ENCODE data around the gene LMF1.
"Not testable (repeated sequence)": the region's sequence is repeated elsewhere in the genome, so short reads cannot be mapped to it uniquely, and the experiment has no call there.

The LMF1 gene

DNA sequence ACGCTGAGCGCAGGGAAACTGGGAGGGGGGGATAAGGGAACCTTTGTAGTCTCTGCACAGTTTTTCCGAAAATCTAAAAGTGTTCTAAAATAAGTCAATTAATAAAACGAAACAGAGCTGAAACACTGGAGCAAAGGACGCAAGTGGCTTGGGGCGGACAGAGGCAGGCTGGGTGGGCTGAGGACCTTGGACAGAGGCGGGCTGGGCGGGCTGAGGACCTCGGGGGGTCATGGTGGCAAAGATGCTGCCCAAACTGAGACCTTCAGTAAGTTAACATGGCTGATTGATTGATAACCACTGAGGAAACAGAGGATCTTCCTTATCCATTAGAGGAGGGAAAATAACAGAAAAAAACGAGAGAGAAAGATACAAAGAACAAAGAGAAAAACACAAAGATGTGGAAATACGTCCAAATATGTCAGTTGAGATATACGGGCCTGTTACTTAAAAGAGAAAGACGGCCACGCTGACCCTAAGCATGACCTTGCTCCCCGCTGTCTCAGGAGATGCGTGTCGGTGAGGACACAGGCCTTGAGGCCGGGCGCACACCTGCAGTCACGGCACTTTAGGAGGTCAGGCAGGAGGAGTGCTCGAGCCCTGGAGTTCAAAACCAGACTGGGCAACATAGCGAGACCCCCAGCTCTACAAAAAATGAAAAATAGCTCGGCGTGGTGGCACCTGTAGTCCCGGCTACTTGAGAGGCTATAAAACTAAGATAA, 94.1 kb downstream of the LMF1 start:
- no peak for DNase-seq

DNA sequence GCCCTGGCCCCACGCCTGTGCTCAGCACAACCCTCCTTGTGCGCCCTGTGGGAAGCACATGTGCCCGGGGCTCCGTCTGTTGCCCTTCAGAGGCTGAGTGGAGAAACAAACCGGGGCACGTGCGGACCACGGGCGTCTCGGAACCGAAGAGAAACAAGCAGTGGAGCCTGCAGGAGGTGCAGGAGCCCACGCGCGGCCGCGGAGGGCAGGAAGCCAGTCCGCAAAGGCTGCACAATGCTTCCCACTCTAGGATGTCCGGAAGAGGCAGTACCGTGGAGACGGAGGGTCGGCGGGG, 94.8 kb downstream of the LMF1 start:
- DNase-seq = no peak

DNA sequence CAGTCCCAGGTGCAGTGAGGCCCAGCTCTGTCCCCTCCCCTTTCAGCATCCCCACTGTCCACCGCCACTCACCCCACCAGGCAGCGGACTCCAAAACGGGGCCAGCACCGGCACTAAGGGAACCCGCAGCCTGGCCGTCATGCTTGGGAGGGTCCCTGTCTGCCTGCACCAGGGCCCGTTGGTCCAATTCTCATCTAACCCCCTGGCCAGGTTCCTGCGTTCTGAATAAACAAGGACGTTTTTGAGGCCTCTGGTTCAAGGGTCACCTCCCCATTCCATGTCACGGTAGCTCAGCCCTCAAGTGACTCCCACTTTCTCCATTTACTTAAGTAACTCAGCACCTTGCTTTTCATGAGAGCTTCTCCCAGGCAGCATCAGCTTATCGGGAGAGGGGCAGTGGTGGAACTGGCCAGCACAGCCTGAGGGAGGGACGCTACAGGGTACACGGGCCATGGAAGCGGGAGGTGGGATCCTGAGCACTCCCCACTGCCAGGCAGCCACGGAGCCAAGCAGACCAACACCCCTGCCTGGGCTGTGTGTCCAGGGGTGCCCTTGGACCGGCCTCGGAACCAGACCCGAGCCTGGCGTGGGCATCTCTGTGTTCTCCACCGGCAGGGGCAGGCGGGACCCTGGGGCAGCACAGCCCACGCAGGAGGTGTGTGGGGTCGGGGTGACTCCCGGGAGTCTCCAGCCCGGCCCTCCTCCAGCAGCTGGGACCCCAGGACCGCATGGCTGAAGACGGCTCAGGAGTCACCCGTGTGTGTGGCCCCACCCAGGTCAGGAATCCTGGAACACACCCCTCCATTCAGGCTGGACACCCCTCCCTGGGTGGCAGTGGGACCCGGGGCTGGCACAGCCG, 95.4 kb downstream of the LMF1 start:
- no peak for DNase-seq

DNA sequence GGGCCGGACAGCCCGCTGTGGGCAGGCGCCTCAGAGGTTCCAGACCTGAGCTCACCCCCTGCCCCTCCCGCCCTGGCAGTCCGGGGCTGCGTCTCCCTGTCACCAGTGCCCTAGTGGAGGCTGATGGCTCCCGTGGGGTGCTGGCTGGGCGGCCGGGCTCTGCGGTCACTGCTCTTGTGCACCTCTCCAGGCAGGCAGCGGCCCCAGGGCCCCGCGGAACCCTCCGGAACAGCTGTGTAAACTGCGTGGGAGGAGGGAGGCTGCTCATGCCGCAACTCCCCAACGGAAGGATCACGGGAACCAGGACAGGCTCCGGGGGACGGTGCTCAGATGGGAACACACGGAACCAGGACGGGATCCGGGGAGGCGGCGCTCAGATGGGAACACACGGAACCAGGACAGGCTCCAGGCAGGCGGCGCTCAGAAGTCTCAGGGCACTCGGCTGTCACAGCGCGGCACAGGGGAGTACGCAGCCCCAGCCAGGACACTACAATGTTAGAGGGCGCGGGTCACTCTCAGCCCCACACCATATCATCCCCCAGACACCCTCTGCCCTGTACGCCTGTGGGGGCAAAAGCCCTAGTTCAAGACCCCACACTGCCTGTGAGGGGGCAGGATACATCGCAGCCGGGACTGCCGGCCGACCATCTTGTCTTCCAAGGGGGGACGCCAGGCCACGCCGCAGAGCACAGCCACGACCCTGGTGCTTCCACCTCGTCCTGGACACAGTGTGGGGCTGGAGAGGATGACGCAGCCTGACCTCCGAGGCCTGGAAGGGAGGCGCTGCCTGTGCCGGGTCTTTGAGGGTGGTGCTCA, 96.2 kb downstream of the LMF1 start:
- DNase-seq = no peak

DNA sequence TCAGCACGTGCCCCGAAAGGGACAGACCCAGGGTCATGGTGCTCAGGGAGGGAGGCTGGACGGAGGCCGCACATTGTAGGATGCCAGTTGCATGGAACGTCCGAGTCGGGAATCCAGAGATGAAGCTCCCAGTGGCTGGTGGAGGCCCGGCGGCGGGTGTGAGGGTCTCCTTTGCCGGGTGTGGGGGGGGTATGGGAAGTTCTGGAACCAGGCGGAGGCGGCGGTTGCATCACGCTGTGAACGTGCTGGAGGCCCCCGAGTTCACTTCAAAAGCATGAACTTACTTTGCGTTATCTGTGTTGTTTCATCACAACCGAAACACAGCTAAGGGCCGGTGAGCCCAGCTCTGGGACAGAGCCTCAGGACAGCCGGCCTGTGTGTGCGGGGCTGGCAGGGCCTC, 96.9 kb downstream of the LMF1 start:
- no peak for DNase-seq

DNA sequence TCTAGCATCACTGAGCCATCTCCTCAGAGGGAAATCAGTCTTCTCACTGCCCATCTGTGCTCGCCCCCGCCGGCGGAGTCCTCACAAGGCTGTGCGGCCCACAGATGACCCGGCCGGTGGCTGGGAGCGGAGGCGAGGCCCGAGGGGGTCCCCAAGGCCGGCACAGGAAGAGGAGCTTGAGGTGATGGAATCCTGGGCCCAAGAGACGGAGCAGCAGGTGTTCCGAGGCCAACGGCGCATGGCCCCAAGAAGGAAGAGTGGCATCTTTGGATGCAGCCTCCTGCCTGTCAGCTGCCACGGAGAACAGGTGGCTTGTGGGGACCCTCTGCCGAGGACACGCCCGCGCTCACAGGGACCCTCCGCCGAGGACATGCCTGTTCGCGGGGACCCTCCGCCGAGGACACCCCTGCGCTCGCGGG, 97.5 kb downstream of the LMF1 start:
- no peak for DNase-seq

DNA sequence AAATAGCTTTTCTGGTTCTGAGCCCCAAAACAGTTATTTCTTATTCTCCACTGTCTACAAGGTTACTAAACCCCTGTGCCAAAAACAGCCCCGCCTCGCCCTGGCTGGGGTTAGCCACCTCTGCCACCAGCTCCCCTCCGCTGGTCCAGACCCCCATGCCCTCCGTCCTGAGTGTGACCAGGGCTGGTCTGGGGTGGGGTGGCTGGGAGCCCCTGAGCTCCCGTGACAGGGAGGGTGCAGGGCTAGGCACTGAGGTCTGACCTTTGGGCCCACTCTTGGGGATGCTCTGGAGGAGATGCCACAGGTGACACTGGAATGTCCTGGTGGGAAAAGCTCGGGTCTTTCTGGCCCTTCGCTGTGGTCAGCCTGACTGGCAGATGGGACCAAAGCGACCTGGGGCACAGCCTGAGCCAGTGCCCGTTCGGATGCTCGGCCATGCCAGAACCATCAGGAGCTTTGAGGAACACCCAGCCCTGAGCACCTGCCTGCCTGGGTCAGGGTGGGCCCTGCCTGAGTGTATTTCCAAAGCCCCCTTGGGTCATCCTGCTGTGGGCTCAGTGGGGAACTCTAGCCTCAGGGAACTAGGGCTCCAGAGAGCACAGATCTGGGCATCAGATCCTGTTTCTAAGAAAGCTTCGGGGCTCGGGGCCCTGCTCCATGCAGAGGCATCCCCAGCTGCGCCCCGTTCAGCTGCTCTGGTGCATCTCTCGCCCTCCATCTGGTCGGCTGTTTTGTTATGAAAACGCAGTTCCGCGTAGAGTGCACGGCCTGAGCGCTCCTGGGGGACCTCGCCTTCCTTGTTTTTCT, 98.1 kb downstream of the LMF1 start:
- DNase-seq = no peak

DNA sequence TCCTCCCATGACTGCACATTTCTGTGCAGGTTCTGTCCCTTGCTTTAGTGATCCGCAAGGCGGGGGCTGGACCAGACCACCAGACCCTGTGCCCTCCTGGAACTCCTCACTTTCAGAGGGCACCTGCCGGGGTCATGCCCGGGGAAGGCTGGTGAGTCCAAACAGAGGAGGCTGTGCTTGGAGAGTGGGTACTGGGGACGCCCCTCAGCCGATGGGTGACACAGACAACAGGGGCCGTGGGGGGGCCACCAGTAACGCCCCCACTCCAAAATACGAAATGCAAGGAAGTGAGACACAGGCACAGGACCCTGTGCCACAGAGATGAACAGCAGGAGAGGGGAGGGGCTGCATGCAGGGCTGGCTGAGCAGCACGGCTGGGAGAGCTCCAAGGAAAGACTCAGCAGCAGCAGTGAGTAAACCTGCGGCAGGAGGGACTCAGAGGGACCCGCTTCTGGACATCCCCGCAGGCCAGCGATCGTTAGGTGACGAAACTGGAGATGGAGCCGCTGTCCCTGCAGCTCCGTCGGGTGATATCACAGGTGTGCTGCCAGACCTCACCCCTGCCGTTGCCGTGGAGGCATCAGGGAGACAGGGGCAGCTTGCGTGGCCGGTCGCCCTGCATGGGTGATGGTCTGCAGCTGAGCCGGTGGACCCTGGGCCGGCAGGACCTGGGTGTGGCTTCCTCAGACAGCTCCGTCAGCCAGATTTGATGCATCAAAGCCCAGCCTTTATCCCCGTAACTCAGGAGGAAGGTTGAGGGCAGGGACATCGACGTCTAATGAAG, 99.0 kb downstream of the LMF1 start:
- DNase-seq = no peak

DNA sequence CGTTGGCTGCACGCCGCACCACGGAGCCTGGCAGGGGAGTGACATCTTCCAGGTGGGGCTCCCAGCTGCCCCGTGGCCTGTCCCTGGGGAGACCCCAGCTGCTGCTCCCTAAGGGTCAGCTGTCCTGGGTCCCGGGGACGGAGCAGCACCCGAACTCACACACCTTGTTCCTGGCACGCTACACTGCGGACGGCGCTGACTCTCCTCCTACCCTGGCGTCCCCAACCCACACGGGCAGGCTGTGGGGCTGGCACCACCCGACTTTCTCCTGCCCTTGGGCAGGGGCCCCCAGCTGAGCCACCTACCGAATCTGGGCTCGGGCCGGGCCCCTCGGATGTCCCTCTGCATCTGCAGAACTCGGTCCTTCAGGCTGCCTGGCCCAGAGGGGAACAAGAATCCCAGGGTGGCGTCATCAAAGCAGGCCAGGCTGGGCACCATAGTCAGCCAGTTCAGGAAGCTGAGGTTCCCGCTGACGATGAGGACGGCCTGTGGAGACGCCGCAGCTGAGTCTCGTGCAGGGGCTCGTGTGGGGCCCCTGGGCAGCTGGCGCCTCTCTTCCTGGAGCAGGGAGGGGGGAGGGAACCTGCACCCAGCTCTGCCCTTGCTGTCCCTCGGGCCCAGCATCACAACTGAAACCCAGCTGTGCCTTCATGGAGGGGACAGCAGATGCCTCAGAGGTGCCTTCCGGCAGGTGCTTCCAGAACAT, 99.8 kb downstream of the LMF1 start:
- DNase-seq = no peak

DNA sequence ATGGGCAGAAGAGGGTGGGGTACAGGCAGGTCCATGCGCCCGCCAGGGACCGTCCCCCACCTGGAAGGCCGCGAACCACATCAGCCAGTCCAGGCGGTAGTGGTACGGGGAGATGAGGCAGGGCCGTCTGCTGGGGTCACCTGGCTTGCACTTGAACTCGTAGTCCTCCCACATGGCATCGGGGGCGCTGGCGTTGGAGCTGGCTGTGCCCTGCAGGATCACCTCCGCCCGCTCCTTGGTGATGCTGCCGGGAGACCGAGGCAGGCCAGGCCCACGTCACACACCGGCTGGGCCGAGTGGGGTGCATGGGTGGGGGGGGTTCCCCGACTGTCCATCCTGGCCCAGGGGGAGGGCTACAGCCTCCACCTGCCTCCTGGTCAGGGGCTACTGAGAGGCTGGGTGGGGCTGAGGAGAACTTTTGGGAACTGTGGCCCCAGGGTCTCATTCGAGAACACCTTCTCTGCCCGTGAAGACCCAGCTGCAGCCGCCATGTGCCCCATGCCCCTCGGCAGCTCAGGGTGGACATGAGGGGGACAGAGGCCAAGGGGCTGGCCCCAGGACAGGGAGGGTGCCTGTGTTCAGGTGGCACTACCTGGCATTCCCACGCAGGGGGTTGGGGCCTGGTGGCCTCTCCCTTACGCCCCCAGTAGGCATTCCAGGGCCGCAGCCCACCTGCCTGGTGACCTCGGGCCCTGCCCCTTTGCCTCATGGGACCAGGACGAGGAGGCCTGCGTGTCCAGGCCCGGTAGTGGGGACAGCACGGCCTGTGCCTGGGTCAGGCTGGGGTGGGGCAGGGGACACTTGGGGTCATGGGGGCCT, 100.8 kb downstream of the LMF1 start:
- DNase-seq = no peak

DNA sequence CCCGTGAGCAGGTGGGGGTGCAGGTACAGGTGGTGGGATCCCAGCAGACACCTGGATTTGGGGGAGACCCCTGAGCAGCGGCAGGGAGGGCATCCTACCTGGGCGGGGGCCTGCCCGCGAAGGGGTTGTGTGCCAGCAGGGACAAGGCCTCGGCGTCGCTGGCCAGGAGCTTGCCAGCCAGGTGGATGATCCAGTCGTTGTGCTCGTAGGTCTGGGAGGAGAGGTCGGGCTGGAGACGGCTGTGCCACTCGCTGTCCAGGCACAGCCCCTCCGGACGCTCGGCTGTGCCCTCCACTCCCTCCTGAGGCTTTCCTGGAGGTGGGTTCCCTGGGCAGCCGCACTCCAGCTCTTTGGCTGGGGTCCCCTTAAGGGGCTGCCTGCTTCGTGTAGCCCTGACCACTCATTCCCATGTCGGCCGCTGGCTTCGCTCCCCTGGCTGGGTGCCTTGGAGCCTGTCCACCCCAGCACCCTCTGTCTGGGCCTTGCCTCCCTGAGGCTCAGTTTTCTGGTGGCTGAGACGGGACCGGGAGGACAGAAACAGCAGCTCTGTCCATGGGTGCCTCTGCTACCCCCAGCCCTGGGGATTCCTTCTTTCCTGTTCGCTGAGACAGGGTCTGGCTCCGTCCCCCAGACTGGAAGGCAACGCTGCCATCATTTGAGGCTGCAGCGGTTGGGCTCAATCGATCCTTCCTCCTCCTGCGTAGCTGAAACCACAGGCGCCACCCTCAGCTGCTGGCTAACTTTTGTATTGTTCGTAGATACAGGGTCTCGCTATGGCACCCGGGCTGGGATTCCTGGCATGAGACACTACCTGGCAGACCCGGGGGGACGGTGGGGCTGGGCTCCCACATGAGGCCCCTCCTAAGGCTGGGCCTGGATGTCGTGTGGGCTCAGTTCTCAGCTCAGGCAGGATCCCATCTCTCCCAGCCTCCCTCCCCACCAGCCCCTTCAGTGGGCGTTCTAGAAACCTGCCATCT, 101.7 kb downstream of the LMF1 start:
- DNase-seq = no peak

DNA sequence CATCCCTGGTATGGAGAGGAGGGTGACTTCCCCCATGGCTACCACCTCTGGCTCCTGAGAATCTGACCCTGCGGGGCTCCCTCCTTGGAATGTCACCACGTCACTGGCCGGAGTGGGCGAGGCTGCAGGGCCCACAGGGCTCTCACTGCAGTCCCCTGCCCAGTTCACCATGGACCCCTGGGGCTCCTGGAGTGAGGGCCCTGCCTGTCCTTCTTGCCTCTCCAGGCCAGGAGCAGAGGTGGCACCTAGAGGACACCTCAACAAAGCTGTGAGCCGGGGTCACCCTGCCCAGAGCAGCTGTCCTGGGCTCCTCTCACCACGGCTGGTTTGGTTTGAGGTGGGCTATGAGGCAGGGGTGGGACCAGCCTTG, 102.4 kb downstream of the LMF1 start:
- no peak for DNase-seq

DNA sequence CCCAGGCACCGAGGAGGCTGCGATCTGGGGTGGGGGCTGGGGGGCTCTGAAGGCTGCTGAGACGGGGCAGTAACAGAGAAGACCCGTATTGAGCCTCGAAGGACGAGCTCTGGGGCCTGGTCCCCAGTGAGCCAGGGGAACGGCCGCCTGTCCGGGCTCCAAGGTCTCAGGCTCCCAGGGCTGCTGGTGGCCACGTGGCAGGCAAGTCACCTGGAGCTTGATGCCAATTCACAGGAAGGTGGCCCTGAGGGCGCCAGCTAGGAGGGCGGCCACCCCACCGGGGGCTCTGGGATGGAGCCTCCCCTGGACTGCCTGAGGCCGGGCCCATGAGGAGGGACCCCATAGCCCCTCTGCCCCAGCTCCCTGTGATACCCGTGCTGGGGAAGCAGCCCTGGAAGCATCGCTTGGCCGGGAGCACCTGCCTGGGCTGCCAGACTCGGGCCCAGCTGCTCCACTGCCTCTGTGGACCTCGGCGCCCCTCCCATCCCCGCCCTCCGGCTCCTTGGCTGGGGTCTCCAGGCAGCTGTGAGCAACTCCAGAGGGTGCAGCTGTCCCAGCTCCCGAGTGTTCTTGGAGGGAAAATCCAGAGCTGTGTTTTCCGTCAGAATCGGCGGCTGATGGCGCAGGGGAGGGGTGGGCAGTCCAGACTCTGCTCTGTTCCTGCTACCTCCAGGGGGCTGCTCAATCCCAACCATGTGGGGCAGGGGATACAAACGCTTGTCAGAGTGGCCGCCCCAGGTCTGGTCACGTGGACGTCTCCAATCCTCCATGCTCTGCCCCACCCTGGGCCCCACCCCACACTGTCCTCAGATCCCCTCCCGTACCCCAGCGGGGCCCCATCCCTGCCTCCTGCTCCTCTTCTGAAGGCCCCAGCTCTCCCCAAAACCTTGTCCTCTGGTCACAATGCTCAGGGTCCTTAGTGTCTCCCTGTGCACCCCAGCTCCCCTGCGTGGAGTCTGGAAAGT, 103.1 kb downstream of the LMF1 start:
- no peak for DNase-seq

DNA sequence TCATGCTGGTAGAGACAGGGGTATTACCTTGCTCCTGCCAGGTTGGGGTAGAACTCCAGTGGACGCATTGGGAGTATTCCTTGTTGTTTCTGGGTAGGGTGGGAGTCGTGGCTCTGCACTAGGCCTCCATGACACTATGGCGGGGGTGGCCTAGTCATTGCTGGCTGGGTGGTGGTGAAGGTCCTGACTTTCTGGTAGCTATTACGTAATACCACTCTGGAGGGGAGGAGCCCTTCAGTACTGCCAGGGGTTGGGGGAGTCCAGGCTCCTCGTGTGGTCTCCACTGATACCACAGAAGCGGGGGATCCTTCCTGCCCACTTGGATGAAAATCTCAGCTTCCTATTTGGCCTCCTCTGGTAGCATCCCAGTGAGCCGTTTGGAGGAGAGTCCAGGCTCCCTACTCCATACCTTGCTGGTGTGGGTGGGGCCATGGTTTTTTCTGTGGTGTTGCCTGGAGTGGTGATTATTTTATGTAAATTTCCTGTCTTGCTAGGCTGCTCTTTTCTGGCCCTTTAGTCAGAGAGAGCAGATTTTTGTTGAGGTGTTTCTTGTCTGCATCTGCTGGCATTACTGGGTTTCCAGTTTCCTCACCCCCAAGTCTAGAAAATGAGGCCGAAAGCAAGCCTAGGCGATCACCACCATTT, 104.4 kb downstream of the LMF1 start:
- DNase-seq = no peak

DNA sequence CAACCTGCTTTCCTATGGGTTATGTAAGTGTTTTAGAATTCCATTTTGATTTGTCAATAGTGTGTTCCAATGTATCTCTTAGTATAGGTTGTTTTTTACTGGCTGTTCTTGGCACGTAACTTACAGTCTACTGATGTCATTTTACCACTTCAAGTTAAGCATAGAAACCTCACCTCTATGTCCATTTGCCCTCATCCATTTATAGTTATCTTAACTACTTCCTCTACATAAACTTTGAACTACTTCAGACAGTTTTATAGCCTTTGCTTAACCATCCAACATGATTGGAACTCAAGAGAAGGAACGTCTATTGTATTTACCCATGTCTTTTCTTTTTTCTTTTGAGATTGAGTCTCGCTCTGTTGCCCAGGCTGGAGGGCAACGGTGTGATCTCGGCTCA, 105.8 kb downstream of the LMF1 start:
- DNase-seq = no peak

DNA sequence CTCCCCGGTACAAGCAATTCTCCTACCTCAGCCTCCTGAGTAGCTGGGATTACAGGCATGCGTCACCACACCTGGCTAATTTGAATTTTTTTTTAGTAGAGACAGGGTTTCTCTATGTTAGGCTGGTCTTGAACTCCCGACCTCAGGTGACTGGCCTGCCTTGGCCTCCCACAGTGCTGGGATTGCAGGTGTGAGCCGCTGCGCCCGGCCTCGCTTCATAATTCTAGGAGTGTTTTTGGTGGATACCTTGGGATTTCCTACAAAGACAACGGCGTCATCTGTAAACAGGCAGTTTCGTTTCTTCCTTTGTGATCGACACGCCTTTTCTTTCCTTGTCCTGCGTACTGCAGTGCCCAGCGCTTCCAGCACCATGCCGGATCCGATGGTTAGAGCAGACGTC, 109.3 kb downstream of the LMF1 start:
- no peak for DNase-seq

DNA sequence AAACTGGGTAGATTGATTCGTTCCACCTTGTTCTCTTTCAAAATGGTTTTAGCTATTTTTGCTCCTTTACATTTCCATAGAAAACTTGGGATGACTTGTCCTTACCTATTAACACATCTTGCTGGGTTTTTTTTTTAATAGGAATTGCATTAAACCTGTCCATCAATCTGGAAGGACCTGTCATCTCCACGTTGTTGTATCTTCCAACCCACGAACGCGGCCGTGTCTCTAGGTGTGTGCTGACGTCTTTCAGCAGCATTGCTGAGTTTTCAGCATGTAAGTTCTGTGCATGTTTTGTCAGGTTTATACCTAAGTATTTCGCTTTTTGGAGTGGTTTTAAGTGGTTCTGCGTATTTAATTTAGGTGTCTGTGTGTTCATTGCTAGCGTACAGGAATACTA, 109.9 kb downstream of the LMF1 start:
- DNase-seq = no peak

DNA sequence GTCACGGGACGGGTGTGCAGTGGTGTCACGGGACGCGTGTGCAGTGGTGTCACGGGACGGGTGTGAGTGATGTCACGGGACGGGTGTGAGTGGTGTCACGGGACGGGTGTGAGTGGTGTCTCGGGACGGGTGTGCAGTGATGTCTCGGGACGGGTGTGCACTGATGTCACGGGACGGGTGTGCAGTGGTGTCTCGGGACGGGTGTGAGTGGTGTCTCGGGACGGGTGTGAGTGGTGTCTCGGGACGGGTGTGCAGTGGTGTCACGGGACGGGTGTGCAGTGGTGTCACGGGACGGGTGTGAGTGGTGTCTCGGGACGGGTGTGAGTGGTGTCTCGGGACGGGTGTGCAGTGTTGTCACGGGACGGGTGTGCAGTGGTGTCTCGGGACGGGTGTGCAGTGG, 111.8 kb downstream of the LMF1 start:
- DNase-seq = not testable (repeated sequence)
